ENCODE results near the gene TCF7. TPM values are rescaled to one million over a fixed set of nuclear protein-coding genes. Genes with fewer than 3 reads are reported as not detected.

The TCF7 gene
- total RNA-seq, 1 donor from 2014 or later = 0.67 TPM

DNA sequence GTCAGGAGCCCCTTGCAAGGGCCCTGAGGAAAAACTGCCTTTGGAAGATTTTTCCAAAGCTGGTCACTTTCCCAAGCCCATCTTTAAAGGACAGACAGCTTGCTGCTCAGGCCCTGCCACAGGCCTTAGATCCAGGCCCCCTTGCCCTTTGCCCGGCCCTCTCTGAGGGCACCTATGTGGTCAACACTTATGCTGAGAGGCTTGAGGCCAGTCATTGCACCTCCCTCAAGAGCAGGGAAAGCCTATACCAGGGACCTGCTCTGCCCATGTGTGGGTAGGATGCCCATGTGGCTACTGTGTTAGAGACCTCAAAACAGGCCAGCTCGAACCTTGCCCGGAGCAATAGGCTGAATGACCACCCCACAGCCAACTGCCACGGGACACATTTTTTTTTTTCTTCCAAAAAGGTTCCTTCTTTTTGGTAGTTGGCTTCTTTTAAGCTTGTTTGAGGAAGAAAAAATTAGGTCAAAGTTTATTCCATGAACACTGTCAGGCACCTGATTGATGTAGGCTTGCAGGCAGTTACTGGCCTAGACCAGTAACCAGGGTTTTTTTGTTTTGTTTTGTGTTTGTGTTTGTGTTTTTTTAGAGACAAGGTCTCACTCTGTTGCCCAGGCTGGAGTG lies 3.8 kb downstream of the TCF7 start:
- no peaks in the 10 kb centered on the region for H3K9me3 Mint-ChIP-seq (ENCODE audit: unreplicated experiment)

DNA sequence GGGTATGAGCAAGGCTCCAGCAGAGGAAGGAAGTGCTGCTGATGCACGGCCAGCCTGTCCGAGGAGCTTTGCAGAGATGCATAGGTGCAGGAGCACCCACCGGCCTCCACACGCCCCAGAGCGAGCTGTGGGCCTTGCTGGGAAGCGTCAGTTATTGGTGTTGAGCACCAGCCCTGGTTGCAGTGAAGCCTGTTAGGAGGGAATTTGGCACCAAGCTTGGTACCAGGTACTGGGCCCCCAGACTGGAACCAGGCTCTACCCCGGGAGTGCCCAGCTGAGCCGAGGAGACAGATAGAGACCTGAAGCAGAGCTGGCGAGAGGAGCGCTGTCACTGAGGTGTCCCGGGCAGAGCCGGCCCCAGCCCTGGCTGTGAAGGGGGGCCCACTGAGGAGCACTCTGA lies 5.2 kb downstream of the TCF7 start:
- Mint-ChIP-seq H3K9me3 (ENCODE audit: unreplicated experiment) (no peaks in the 10 kb centered on the region), H3K27ac (ENCODE audit: unreplicated experiment) (no peak overlapping the region), H3K4me1 (ENCODE audit: unreplicated experiment) (peaks cover 5% of the 10 kb centered on the region), H3K27me3 (ENCODE audit: unreplicated experiment) (peaks cover 2% of the 10 kb centered on the region), H3K36me3 (ENCODE audit: unreplicated experiment) (no peaks in the 10 kb centered on the region), H3K4me3 (ENCODE audit: unreplicated experiment) (no peak overlapping the region)
- TF ChIP-seq, protein P1, sequence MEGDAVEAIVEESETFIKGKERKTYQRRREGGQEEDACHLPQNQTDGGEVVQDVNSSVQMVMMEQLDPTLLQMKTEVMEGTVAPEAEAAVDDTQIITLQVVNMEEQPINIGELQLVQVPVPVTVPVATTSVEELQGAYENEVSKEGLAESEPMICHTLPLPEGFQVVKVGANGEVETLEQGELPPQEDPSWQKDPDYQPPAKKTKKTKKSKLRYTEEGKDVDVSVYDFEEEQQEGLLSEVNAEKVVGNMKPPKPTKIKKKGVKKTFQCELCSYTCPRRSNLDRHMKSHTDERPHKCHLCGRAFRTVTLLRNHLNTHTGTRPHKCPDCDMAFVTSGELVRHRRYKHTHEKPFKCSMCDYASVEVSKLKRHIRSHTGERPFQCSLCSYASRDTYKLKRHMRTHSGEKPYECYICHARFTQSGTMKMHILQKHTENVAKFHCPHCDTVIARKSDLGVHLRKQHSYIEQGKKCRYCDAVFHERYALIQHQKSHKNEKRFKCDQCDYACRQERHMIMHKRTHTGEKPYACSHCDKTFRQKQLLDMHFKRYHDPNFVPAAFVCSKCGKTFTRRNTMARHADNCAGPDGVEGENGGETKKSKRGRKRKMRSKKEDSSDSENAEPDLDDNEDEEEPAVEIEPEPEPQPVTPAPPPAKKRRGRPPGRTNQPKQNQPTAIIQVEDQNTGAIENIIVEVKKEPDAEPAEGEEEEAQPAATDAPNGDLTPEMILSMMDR (IDR thresholded peaks at IDR 0.05) = no peak
- no peak for DNase-seq (ENCODE audit: extremely low spot score, unreplicated experiment)

More for the DNA sequence above, 3.8 kb downstream of the TCF7 start:
- Mint-ChIP-seq H3K27ac (ENCODE audit: unreplicated experiment) (no peak overlapping the region), H3K27me3 (ENCODE audit: unreplicated experiment) (peaks cover 7% of the 10 kb centered on the region), H3K36me3 (ENCODE audit: unreplicated experiment) (no peaks in the 10 kb centered on the region), H3K4me3 (ENCODE audit: unreplicated experiment) (no peak overlapping the region), H3K4me1 (ENCODE audit: unreplicated experiment) (peaks cover 8% of the 10 kb centered on the region)
- DNase-seq (ENCODE audit: extremely low spot score, unreplicated experiment) = no peak
- TF ChIP-seq, protein P1 (IDR thresholded peaks at IDR 0.05) = no peak

DNA sequence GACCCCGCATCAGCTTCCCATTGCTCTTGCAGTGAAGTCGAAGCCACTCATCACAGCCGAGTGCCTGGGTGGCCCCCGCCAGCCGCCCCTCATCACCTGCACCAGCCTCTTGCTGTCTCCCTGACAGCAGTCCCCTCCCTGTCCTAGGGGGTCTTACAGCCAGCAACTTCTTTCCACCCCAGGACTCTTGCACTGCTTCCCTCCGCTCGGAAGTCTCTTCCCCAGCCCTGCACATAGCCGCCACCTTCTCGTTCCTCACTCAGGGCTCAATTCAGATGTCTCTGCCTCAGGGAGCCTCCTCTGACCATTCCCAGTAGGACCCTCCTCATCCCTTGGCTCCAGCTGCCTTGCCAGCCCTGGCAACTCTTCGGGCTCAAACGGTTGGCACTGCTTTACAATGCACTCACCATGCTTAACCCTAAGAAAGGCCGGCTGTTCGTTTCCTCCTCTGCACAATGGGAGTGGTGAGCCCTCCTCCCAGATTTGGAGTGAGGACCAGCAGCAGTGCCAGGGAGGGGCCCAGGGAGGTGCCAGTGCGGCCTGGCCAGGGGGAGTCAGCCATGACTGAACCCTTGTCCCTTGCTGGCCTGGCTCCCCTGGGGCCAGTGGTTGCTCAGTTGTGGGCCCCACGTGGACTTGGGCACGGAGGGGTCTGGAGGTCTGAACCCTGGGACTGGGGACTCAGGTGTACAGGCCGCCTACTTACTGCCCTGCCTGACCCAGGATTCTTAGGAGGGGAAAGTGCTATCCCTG lies 6.1 kb downstream of the TCF7 start:
- Mint-ChIP-seq H3K27ac (ENCODE audit: unreplicated experiment) (no peak overlapping the region), H3K9me3 (ENCODE audit: unreplicated experiment) (no peaks in the 10 kb centered on the region), H3K27me3 (ENCODE audit: unreplicated experiment) (peaks cover 2% of the 10 kb centered on the region), H3K4me3 (ENCODE audit: unreplicated experiment) (no peak overlapping the region), H3K4me1 (ENCODE audit: unreplicated experiment) (peaks cover 13% of the 10 kb centered on the region), H3K36me3 (ENCODE audit: unreplicated experiment) (no peaks in the 10 kb centered on the region)
- TF ChIP-seq, protein P1 (IDR thresholded peaks at IDR 0.05) = no peak
- DNase-seq (ENCODE audit: extremely low spot score, unreplicated experiment) = no peak

DNA sequence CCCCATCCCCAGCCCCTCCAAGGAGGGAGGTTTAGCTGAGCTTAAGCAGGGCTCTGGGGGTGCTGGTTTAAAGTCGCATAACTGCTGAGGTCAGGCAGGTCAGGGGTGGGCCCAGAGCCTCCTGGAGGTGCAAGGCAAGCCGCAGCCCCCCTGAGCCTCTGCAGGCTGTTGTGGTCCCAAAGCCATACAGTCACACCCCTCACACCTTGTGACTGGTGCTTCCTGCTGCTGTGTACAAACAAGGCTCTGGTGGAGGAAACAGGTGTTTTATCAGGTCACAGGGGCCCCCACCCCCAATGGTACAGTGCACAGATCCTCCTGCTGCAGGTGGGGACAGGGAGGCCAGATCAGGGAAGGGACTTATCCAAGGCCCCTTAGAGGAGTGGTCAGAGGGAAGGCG lies 8.0 kb downstream of the TCF7 start:
- Mint-ChIP-seq H3K27ac (ENCODE audit: unreplicated experiment) (no peak overlapping the region), H3K4me1 (ENCODE audit: unreplicated experiment) (peaks cover 26% of the 10 kb centered on the region), H3K9me3 (ENCODE audit: unreplicated experiment) (no peaks in the 10 kb centered on the region), H3K27me3 (ENCODE audit: unreplicated experiment) (peaks cover 2% of the 10 kb centered on the region), H3K4me3 (ENCODE audit: unreplicated experiment) (no peak overlapping the region), H3K36me3 (ENCODE audit: unreplicated experiment) (no peaks in the 10 kb centered on the region)
- DNase-seq (ENCODE audit: extremely low spot score, unreplicated experiment) = no peak
- TF ChIP-seq, protein P1 (IDR thresholded peaks at IDR 0.05) = no peak

DNA sequence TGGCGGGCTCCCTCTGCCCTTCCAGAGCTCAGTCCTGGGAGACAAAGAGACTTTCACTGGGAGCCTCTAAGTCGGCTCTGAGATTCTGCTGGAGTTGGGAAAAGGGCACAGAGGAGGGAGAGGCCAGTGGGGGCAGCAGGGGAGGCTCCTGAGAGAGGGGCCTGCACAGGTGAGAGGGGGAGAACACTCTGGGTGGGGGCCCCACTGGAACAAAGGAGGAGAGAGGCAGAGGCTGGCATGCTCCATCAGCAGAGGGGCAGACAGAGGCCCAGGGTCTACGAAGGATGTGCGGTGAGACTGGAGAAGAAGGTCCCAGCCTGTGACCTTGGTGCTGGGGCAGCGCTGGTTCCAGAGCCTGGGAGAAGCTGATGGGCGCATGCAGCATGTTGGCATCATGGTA lies 8.9 kb downstream of the TCF7 start:
- Mint-ChIP-seq H3K4me1 (ENCODE audit: unreplicated experiment) (peaks cover 34% of the 10 kb centered on the region), H3K4me3 (ENCODE audit: unreplicated experiment) (no peak overlapping the region), H3K9me3 (ENCODE audit: unreplicated experiment) (no peaks in the 10 kb centered on the region), H3K27ac (ENCODE audit: unreplicated experiment) (no peak overlapping the region), H3K27me3 (ENCODE audit: unreplicated experiment) (peaks cover 2% of the 10 kb centered on the region), H3K36me3 (ENCODE audit: unreplicated experiment) (no peaks in the 10 kb centered on the region)
- DNase-seq (ENCODE audit: extremely low spot score, unreplicated experiment) = no peak
- TF ChIP-seq, protein P1 (IDR thresholded peaks at IDR 0.05) = no peak
